ENCODE data around the gene WWOX. TPM values are rescaled to one million over a fixed set of nuclear protein-coding genes. Genes with fewer than 3 reads are reported as not detected.

WWOX gene
- total and polyA plus RNA-seq, 2 of the 4 experiments (the other 2 are of a cell fraction), result 2.7 to 5.4 TPM

DNA sequence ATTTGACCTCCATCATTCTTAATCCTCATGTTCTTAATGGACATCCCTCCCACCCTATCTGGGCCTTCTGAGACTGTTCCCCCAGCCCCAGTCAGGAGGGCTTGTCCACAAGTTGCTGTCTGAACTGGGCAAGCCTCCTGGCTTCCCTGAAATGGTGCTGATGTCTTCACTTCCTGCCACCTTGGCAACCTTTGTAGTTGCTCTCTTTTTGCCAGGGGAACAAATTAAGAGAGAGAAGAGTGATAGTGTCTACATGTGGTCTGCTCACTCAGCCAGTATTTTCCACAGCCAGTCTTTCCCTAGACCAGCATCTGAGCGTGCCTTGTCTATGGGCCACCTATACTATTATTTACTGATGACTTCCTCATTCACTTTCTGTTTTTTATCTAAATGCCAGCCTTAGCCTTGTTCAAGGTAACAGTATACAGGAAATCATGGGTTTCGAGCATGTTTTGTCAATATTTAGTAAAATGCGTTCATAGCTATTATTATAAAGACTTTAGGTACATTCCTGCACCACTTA is 791.0 kb downstream of the WWOX start:
- H2BK120ac ChIP-seq (ENCODE audit: low read depth, low read length), result no peak overlapping the region
- no peak for ATAC-seq (ENCODE audit: low read depth)
- H4K20me1 ChIP-seq (ENCODE audit: insufficient read depth, low read length), result no peaks in the 10 kb centered on the region
- no peak overlapping the region for H2BK20ac ChIP-seq (ENCODE audit: low read depth, low read length)
- no peak overlapping the region for H3K9ac ChIP-seq (ENCODE audit: low read depth, low read length)
- no peak overlapping the region for H3K4me3 ChIP-seq (ENCODE audit: insufficient read depth, low read depth, low read length)
- DNase-seq, result no peak
- TF ChIP-seq FOS (IDR thresholded peaks at IDR 0.05; ENCODE audit: low read depth, low read length) (no peak), RFX5 (IDR thresholded peaks at IDR 0.05; ENCODE audit: low read depth, low read length) (no peak), CTCF (conservative IDR thresholded peaks at IDR 0.05; ENCODE audit: low read depth, low read length) (no peak), BHLHE40 (IDR thresholded peaks at IDR 0.05; ENCODE audit: low read depth, low read length) (no peak), MAFK (IDR thresholded peaks at IDR 0.05; ENCODE audit: low read depth, low read length) (no peak), RCOR1 (IDR thresholded peaks at IDR 0.05; ENCODE audit: insufficient replicate concordance, low read length) (no peak), RAD21 (IDR thresholded peaks at IDR 0.05; ENCODE audit: low read length) (no peak), MXI1 (IDR thresholded peaks at IDR 0.05; ENCODE audit: borderline replicate concordance, low read depth, low read length) (no peak), CHD1 (IDR thresholded peaks at IDR 0.05; ENCODE audit: low read depth, low read length) (no peak), NFE2L2 (IDR thresholded peaks at IDR 0.05; ENCODE audit: low read depth, low read length) (no peak), MAZ (IDR thresholded peaks at IDR 0.05; ENCODE audit: borderline replicate concordance, low read depth, low read length) (no peak), CEBPB (IDR thresholded peaks at IDR 0.05; ENCODE audit: low read depth, low read length) (no peak), POLR2A (IDR thresholded peaks at IDR 0.05; ENCODE audit: low read depth, low read length) (no peak), SMC3 (IDR thresholded peaks at IDR 0.05; ENCODE audit: low read depth, low read length) (no peak)
- TF ChIP-seq, protein P1, sequence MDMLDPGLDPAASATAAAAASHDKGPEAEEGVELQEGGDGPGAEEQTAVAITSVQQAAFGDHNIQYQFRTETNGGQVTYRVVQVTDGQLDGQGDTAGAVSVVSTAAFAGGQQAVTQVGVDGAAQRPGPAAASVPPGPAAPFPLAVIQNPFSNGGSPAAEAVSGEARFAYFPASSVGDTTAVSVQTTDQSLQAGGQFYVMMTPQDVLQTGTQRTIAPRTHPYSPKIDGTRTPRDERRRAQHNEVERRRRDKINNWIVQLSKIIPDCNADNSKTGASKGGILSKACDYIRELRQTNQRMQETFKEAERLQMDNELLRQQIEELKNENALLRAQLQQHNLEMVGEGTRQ (IDR thresholded peaks at IDR 0.05; ENCODE audit: low read depth, low read length), result no peak
- TF ChIP-seq, protein P2, sequence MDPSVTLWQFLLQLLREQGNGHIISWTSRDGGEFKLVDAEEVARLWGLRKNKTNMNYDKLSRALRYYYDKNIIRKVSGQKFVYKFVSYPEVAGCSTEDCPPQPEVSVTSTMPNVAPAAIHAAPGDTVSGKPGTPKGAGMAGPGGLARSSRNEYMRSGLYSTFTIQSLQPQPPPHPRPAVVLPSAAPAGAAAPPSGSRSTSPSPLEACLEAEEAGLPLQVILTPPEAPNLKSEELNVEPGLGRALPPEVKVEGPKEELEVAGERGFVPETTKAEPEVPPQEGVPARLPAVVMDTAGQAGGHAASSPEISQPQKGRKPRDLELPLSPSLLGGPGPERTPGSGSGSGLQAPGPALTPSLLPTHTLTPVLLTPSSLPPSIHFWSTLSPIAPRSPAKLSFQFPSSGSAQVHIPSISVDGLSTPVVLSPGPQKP (IDR thresholded peaks at IDR 0.05; ENCODE audit: borderline replicate concordance, low read depth, low read length), result no peak
- H3K27ac ChIP-seq (ENCODE audit: insufficient read depth, low read length), result no peak overlapping the region
- CTCF ChIA-PET, result no interaction called here
- peaks cover 18% of the 10 kb centered on the region for H3K9me3 ChIP-seq (ENCODE audit: control insufficient read depth, insufficient read depth, low read length)
- H4K5ac ChIP-seq (ENCODE audit: low read depth, low read length), result no peak overlapping the region
- no peak overlapping the region for H2AK5ac ChIP-seq (ENCODE audit: low read depth, low read length)
- no peak overlapping the region for H3K4ac ChIP-seq (ENCODE audit: low read depth, low read length)
- H2AFZ ChIP-seq (replicated peaks; ENCODE audit: low read length, poor library complexity), result no peak overlapping the region
- no peak overlapping the region for H2BK15ac ChIP-seq (ENCODE audit: low read depth, low read length)
- H3K18ac ChIP-seq (ENCODE audit: low read depth, low read length), result no peak overlapping the region
- H3K56ac ChIP-seq (ENCODE audit: extremely low read depth, insufficient read depth, low read length), result no peak overlapping the region
- POLR2A ChIA-PET (ENCODE audit: unreplicated experiment), result no interaction called here
- H3K9me1 ChIP-seq (ENCODE audit: insufficient read depth, low read length), result no peaks in the 10 kb centered on the region
- H2BK5ac ChIP-seq (ENCODE audit: low read depth, low read length, poor library complexity, severe bottlenecking), result no peak overlapping the region
- no peaks in the 10 kb centered on the region for H3K79me1 ChIP-seq (ENCODE audit: low read depth in 1 of 2, low read length in 2 of 2)
- no CpG with 5 or more reads among the region's 3 CpGs for WGBS, 2 experiments (ENCODE audit: extremely low coverage in 2 of 2, insufficient read length in 1 of 2)
- H3K27me3 ChIP-seq (ENCODE audit: control insufficient read depth, insufficient read depth, low read length), result no peaks in the 10 kb centered on the region
- no peak overlapping the region for H2AK9ac ChIP-seq (replicated peaks; ENCODE audit: low read depth, low read length, poor library complexity)
- H3K23ac ChIP-seq (ENCODE audit: low read depth, low read length), result no peak overlapping the region
- intact Hi-C loops (cut with micrococcal nuclease), result no loop called here
- H4K91ac ChIP-seq (ENCODE audit: insufficient read depth, low read depth, low read length), result no peak overlapping the region
- H4K8ac ChIP-seq (ENCODE audit: low read depth in 2 of 2, low read length in 2 of 2), result no peak overlapping the region
- dilution Hi-C loops (cut with HindIII; ENCODE audit: low sequenced_read_pairs, unreplicated experiment), result no loop called here
- no peak overlapping the region for H3K4me2 ChIP-seq (ENCODE audit: low read depth, low read length)
- no peak overlapping the region for H3K14ac ChIP-seq (replicated peaks; ENCODE audit: low read depth, low read length)
- BruUV-seq (replicated peaks), result no TSS peak
- H3K36me3 ChIP-seq (ENCODE audit: control insufficient read depth, insufficient read depth, low read length), result no peaks in the 10 kb centered on the region
- H3K4me1 ChIP-seq (ENCODE audit: control insufficient read depth, insufficient read depth, low read length), result no peaks in the 10 kb centered on the region
- in situ Hi-C loops (cut with MboI; ENCODE audit: low sequenced_read_pairs), result no loop called here
